Neural cell (in vitro differentiated cells): ENCODE data around the gene BCAR3.

ENCODE experiments used
- EP300 ChIP-seq: fragments of 450-650 bp; conservative IDR thresholded peaks from 2 replicates; pipeline ENCODE4 v1.6.1; 2014; ENCODE audit warnings: antibody characterized with exemption, mild to moderate bottlenecking, moderate library complexity; ENCODE audit not compliant: poor library complexity, severe bottlenecking
- EZH2 ChIP-seq: fragments of 200-600, 300-800 bp; shearing (Covaris generic), sonication (generic); IDR thresholded peaks from 2 replicates; pipeline ENCODE4 v1.6.1; 2014; ENCODE audit warnings: antibody characterized with exemption, low read length, borderline replicate concordance, mild to moderate bottlenecking; ENCODE audit not compliant: insufficient read depth, poor library complexity, severe bottlenecking
- POLR2AphosphoS5 ChIP-seq: IDR thresholded peaks from 2 replicates; pipeline ENCODE4 v1.6.1; 2012
- TF ChIP-seq, protein P1 (sequence below): fragments of 450-650 bp; IDR thresholded peaks from 2 replicates; pipeline ENCODE4 v1.5.1; 2014; ENCODE audit warnings: antibody characterized with exemption, mild to moderate bottlenecking, moderate library complexity; ENCODE audit not compliant: poor library complexity, severe bottlenecking

DNA sequence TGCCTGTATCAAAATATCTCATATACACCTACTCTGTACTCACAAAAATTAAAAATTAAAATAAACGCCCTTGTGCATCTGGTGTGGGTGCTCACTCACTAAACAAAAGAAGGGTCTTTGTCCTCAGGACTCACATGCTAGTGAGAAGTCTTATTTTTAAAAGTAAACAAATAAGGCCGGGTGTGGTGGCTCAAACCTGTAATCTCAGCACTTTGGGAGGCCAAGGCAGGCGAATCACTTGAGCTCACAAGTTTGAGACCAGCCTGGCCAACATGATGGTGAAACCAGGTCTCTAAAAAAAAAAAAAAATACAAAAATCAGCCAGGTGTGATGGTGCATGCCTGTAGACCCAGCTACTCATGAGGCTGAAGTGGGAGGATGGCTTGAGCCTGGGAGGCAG, 51.5 kb downstream of the BCAR3 start:
- TF ChIP-seq, protein P1, sequence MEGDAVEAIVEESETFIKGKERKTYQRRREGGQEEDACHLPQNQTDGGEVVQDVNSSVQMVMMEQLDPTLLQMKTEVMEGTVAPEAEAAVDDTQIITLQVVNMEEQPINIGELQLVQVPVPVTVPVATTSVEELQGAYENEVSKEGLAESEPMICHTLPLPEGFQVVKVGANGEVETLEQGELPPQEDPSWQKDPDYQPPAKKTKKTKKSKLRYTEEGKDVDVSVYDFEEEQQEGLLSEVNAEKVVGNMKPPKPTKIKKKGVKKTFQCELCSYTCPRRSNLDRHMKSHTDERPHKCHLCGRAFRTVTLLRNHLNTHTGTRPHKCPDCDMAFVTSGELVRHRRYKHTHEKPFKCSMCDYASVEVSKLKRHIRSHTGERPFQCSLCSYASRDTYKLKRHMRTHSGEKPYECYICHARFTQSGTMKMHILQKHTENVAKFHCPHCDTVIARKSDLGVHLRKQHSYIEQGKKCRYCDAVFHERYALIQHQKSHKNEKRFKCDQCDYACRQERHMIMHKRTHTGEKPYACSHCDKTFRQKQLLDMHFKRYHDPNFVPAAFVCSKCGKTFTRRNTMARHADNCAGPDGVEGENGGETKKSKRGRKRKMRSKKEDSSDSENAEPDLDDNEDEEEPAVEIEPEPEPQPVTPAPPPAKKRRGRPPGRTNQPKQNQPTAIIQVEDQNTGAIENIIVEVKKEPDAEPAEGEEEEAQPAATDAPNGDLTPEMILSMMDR: no peak
- TF ChIP-seq EZH2 (no peak), POLR2AphosphoS5 (no peak), EP300 (no peak)
